Tibial nerve (tissue), 4 donors: ENCODE measurements around the gene NDUFV1. TPM values are rescaled to one million over a fixed set of nuclear protein-coding genes. Genes with fewer than 3 reads are reported as not detected.
"Not testable (repeated sequence)": the region's sequence is repeated elsewhere in the genome, so short reads cannot be mapped to it uniquely, and the experiment has no call there.

Source experiments
- DNase-seq, 2 donors: peaks; one replicate each; pipeline ENCODE4 v3.0.0-alpha.2; 2019; ENCODE audit warnings: low spot score in 2 of 2
- H3K27ac ChIP-seq, 4 donors: fragments of 200-600 bp; sonication (generic) in 3 of 4; one replicate each; pipeline ENCODE4 v1.5.1; 2017 to 2019; ENCODE audit warnings: mild to moderate bottlenecking in 1 of 4
- H3K27me3 ChIP-seq, 2 donors: fragments of 200-600 bp; sonication (generic) in 1 of 2; one replicate each; pipeline versions ENCODE4 v1.5.1 to v1.6.0; 2017 to 2019
- H3K36me3 ChIP-seq, 3 donors: fragments of 200-600 bp; sonication (generic); one replicate each; pipeline ENCODE4 v1.5.1; 2018 to 2019
- H3K4me1 ChIP-seq, 4 donors: fragments of 200-600 bp; sonication (generic) in 3 of 4; one replicate each; pipeline ENCODE4 v1.5.1; 2017 to 2019
- H3K4me3 ChIP-seq, 4 donors: fragments of 200-600 bp; sonication (generic) in 3 of 4; one replicate each; pipeline ENCODE4 v1.5.1; 2017 to 2019; ENCODE audit warnings: mild to moderate bottlenecking in 1 of 4, moderate library complexity in 1 of 4
- H3K9me3 ChIP-seq, 4 donors: fragments of 200-600 bp; sonication (generic) in 3 of 4; one replicate each; pipeline ENCODE4 v1.5.1; 2017 to 2019
- EP300 ChIP-seq, 2 donors: sonication (generic); formaldehyde crosslinking; IDR thresholded peaks; one replicate each; pipeline ENCODE4 v1.6.1; 2017; ENCODE audit warnings: antibody characterized with exemption in 2 of 2, mild to moderate bottlenecking in 1 of 2
- POLR2A ChIP-seq, 2 donors: fragments of 450-650 bp; IDR thresholded peaks; one replicate each; pipeline ENCODE4 v1.6.1; 2017; ENCODE audit warnings: antibody characterized with exemption in 2 of 2, mild to moderate bottlenecking in 2 of 2, moderate library complexity in 2 of 2
- WGBS, 2 donors: methylation state at CpG; one replicate each; pipeline ENCODE4 v1.1.5; 2018; 5-methylcytosine and 5-hydroxymethylcytosine counted together
- total RNA-seq, 4 donors: library from RNA; depleted of rRNA; stranded (reverse); fragments of >200 nt; gene quantifications; one replicate each; pipeline ENCODE4 v1.1.0, GENCODE V29; 2016
- TF ChIP-seq, protein P1 (sequence below), 5 experiments: fragments of 200-600 bp in 3 of 5; fragments of 450-650 bp in 2 of 5; sonication (generic) in 3 of 5; IDR thresholded peaks; one replicate each; pipeline ENCODE4 v1.5.1; 2016 to 2019; ENCODE audit warnings: antibody characterized with exemption in 5 of 5, mild to moderate bottlenecking in 3 of 5, moderate library complexity in 2 of 5

The NDUFV1 gene
- total RNA-seq, 4 donors from 2014 or later = 282 to 357 (median 323) TPM

GRCh38 chr11:67594480-67594879, 12.3 kb upstream of the NDUFV1 start:
- H3K27me3 ChIP-seq = no peaks in the 10 kb centered on the region
- no peaks in the 10 kb centered on the region for H3K36me3 ChIP-seq
- no peak overlapping the region for H3K27ac ChIP-seq
- H3K4me1 ChIP-seq = peaks cover 0 to 3% (median 0%) of the 10 kb centered on the region in 4 donors
- H3K4me3 ChIP-seq = no peak overlapping the region
- H3K9me3 ChIP-seq = no peaks in the 10 kb centered on the region
- WGBS, 2 donors = 63 to 64% methylated on average over 3 of the region's 3 CpGs
- TF ChIP-seq EP300 (IDR thresholded peaks at IDR 0.05) (no peak), POLR2A (IDR thresholded peaks at IDR 0.05) (no peak)
- TF ChIP-seq, protein P1, sequence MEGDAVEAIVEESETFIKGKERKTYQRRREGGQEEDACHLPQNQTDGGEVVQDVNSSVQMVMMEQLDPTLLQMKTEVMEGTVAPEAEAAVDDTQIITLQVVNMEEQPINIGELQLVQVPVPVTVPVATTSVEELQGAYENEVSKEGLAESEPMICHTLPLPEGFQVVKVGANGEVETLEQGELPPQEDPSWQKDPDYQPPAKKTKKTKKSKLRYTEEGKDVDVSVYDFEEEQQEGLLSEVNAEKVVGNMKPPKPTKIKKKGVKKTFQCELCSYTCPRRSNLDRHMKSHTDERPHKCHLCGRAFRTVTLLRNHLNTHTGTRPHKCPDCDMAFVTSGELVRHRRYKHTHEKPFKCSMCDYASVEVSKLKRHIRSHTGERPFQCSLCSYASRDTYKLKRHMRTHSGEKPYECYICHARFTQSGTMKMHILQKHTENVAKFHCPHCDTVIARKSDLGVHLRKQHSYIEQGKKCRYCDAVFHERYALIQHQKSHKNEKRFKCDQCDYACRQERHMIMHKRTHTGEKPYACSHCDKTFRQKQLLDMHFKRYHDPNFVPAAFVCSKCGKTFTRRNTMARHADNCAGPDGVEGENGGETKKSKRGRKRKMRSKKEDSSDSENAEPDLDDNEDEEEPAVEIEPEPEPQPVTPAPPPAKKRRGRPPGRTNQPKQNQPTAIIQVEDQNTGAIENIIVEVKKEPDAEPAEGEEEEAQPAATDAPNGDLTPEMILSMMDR (IDR thresholded peaks at IDR 0.05) = no peak
- no peak for DNase-seq

GRCh38 chr11:67596753-67597300, 9.9 kb upstream of the NDUFV1 start:
- peaks cover 0 to 3% (median 0%) of the 10 kb centered on the region in 4 donors for H3K4me1 ChIP-seq
- TF ChIP-seq, protein P1 (IDR thresholded peaks at IDR 0.05) = no peak
- TF ChIP-seq EP300 (IDR thresholded peaks at IDR 0.05) = no peak
- TF ChIP-seq POLR2A (IDR thresholded peaks at IDR 0.05) = no peak
- no peak overlapping the region for H3K27ac ChIP-seq
- H3K36me3 ChIP-seq = no peaks in the 10 kb centered on the region
- peaks cover 0 to 4% of the 10 kb centered on the region in 2 donors for H3K27me3 ChIP-seq
- no peak overlapping the region for H3K4me3 ChIP-seq
- DNase-seq = no peak
- 82 to 85% methylated on average over 1 of the region's 1 CpG for WGBS, 2 donors
- H3K9me3 ChIP-seq = no peaks in the 10 kb centered on the region

DNA sequence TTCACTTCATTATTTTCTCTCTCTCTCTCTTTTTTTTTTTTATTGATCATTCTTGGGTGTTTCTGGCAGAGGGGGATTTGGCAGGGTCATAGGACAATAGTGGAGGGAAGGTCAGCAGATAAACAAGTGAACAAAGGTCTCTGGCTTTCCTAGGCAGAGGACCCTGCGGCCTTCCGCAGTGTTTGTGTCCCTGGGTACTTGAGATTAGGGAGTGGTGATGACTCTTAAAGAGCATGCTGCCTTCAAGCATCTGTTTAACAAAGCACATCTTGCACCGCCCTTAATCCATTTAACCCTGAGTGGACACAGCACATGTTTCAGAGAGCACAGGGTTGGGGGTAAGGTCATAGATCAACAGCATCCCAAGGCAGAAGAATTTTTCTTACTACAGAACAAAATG, 9.3 kb upstream of the NDUFV1 start:
- H3K9me3 ChIP-seq, H3K4me1 ChIP-seq, H3K27ac ChIP-seq, DNase-seq, H3K36me3 ChIP-seq, H3K27me3 ChIP-seq, H3K4me3 ChIP-seq: not testable (repeated sequence)
- WGBS, 2 donors = 75 to 78% methylated on average over 1 to 3 of the region's 3 CpGs

GRCh38 chr11:67597963-67598362, 8.8 kb upstream of the NDUFV1 start:
- not testable (repeated sequence) for H3K27ac ChIP-seq, H3K9me3 ChIP-seq, H3K4me1 ChIP-seq, H3K27me3 ChIP-seq, DNase-seq, H3K36me3 ChIP-seq, H3K4me3 ChIP-seq
- 87 to 97% methylated on average over 10 to 23 of the region's 26 CpGs for WGBS, 2 donors

DNA sequence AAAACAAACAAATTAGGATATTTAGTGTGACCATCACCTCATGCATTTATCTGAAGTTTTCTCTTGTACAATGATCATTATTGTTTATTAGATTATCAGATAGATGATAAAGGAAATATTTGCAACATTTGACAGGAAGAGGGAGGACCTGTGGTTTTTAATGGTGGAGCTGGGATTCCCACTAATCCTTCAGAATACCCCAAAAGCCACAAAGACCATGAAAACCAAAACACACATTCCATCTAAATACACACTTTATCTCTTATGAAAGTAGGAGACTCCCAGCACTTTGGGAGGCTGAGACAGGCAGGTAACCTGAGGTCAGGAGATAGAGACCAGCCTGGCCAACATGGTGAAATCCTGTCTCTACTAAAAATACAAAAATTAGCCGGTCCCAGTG, 7.6 kb upstream of the NDUFV1 start:
- DNase-seq = no peak
- Histone ChIP-seq H3K9me3 (no peaks in the 10 kb centered on the region), H3K27me3 (peaks cover 0 to 7% of the 10 kb centered on the region in 2 donors), H3K27ac (no peak overlapping the region), H3K4me1 (peaks cover 0 to 3% (median 0%) of the 10 kb centered on the region in 4 donors), H3K36me3 (no peaks in the 10 kb centered on the region), H3K4me3 (no peak overlapping the region)
- TF ChIP-seq, protein P1 (IDR thresholded peaks at IDR 0.05) = no peak
- TF ChIP-seq EP300 (IDR thresholded peaks at IDR 0.05) (no peak), POLR2A (IDR thresholded peaks at IDR 0.05) (no peak)
- WGBS, 2 donors = 60 to 87% methylated on average over 1 of the region's 1 CpG

DNA sequence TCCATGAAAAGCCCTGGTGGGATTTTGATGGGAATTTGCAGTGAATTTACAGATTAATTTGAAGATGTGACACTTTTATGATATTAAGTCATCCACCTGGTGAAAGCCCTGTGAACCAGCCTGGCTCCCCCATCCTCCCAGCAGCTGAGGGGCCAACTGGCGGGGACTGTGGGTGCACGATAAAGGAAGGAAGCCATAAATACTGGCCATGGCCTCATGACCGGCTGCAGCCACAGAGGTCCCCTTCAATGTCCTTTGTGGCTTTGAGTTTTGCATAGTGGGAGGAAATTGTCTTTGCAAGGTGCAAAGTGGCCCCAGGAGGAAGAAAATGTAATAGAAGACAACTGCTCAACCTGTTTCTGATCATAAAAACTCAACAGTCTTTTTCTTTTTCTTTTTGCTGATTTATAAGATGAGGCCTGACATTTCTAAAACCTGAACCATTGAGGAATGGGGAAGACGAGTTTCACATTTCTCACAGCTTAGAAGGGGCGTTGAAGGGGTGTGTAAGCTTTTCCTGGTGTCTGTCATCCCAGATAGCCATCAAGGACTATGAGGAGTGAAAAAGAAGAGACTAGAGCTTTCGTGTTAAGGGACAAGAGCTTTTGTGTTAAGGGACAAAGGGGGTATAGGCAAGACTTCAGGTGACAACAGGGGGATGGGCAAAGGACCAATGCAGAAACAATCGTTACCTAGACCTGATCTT, 6.3 kb upstream of the NDUFV1 start:
- Histone ChIP-seq H3K27ac (no peak overlapping the region), H3K4me1 (no peaks in the 10 kb centered on the region), H3K9me3 (no peaks in the 10 kb centered on the region), H3K27me3 (peaks cover 0 to 7% of the 10 kb centered on the region in 2 donors), H3K36me3 (no peaks in the 10 kb centered on the region), H3K4me3 (no peak overlapping the region)
- TF ChIP-seq EP300 (IDR thresholded peaks at IDR 0.05) = no peak
- no peak for TF ChIP-seq POLR2A (IDR thresholded peaks at IDR 0.05)
- TF ChIP-seq, protein P1 (IDR thresholded peaks at IDR 0.05) = no peak
- 42% methylated on average over 7 of the region's 7 CpGs for WGBS, 2 donors
- no peak for DNase-seq
